Transverse colon (tissue), 4 donors: ENCODE data around the gene GLCE. TPM values are rescaled to one million over a fixed set of nuclear protein-coding genes. Genes with fewer than 3 reads are reported as not detected.

Experiments
- DNase-seq: peaks from one replicate; pipeline ENCODE4 v3.0.0-alpha.2; 2019
- H3K27ac ChIP-seq, 4 donors: fragments of 200-600 bp; sonication (generic); 2 replicates each; pipeline ENCODE4 v1.5.1; 2016 to 2018; ENCODE audit warnings: inconsistent platforms in 4 of 4
- H3K27me3 ChIP-seq: fragments of 200-600 bp; sonication (generic); 2 replicates; pipeline ENCODE4 v1.5.1; 2017; ENCODE audit warnings: inconsistent platforms
- H3K36me3 ChIP-seq, 4 donors: fragments of 200-600 bp; sonication (generic); 2 replicates each; pipeline ENCODE4 v1.5.1; 2017 to 2019; ENCODE audit warnings: inconsistent platforms in 4 of 4
- H3K4me1 ChIP-seq, 4 donors: fragments of 200-600 bp; sonication (generic); 2 replicates each; pipeline ENCODE4 v1.5.1; 2017 to 2020; ENCODE audit warnings: inconsistent platforms in 4 of 4
- H3K4me3 ChIP-seq, 4 donors: fragments of 200-600 bp; sonication (generic); 1 replicate in 1 of 4; 2 replicates in 3 of 4; pipeline versions ENCODE4 v1.5.1 to v1.6.1; 2017 to 2019; ENCODE audit warnings: inconsistent platforms in 4 of 4
- H3K9me3 ChIP-seq, 2 donors: fragments of 200-600 bp; sonication (generic); 2 replicates each; pipeline ENCODE4 v1.5.1; 2017 to 2019; ENCODE audit warnings: inconsistent platforms in 2 of 2
- EP300 ChIP-seq: sonication (generic); formaldehyde crosslinking; IDR thresholded peaks from one replicate; pipeline ENCODE4 v1.6.1; 2017; ENCODE audit warnings: antibody characterized with exemption, low read depth
- POLR2A ChIP-seq: fragments of 450-650 bp; IDR thresholded peaks from one replicate; pipeline ENCODE4 v1.6.1; 2016; ENCODE audit warnings: antibody characterized with exemption, mild to moderate bottlenecking, moderate library complexity
- POLR2AphosphoS5 ChIP-seq, 3 donors: sonication (generic); formaldehyde crosslinking; IDR thresholded peaks; one replicate each; pipeline ENCODE4 v1.6.1; 2016; ENCODE audit warnings: antibody characterized with exemption in 3 of 3
- WGBS, 2 donors: methylation state at CpG; one replicate each; pipeline ENCODE4 v1.1.5; 2018; ENCODE audit warnings: low coverage in 1 of 2; 5-methylcytosine and 5-hydroxymethylcytosine counted together
- in situ Hi-C, 4 donors: fragments of 200-750 bp; cut with MboI; loops; one replicate each; pipeline versions ENCODE4 v1.15.0 to v1.15.1; 2017; ENCODE audit warnings: low sequenced_read_pairs in 3 of 4, low pct_ligation_motif_present in 1 of 4, low pct_unique_long_range_greater_than_20kb in 1 of 4
- intact Hi-C: fragments of 100-400 bp; cut with DNase I; formaldehyde crosslinking; loops from one replicate; pipeline ENCODE4 v1.15.1; 2023; ENCODE audit warnings: low total_unique reads
- total RNA-seq, 4 donors: library from RNA; depleted of rRNA; stranded (reverse); fragments of >200 nt; gene quantifications; one replicate each; pipeline ENCODE4 v1.1.0, GENCODE V29; 2016
- TF ChIP-seq, protein P1 (sequence below), 5 experiments: fragments of 200-600 bp in 3 of 5; fragments of 450-650 bp in 2 of 5; sonication (generic) in 3 of 5; IDR thresholded peaks; 1 replicate in 2 of 5; 2 replicates in 3 of 5; pipeline ENCODE4 v1.5.1; 2016 to 2017; ENCODE audit warnings: antibody characterized with exemption in 5 of 5, inconsistent platforms in 3 of 5, mild to moderate bottlenecking in 2 of 5, moderate library complexity in 1 of 5

Gene GLCE
- total RNA-seq, 4 donors from 2014 or later = 7.9 to 38.1 (median 25.4) TPM

DNA sequence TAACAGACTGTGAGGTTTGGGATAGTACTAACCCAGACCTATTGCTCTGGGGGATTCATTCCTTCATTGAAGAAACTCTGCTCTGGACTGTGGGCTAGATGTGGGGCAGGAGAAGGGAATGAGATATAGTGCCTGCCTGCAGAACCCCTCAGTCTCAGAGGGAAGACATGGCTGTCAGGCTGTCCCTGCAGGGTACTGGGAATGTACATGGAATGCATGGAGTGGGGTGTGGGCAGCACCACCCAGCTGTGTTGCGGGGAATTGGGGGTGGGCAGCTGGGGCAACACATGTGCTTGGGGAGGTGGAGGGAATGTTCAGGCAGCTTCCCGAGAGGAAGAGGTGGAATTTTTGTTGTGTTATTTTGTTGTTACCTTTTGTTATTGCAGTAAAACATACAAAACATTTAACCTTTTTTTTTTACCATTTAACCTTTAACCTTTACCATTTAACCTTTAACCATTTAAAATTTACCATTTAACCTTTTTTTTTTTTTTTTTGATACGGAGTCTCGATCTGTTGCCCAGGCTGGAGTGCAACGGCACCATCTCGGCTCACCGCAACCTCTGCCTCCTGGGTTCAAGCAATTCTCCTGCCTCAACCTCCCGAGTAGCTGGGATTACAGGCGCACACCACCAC is 145.6 kb downstream of the GLCE start:
- Histone ChIP-seq H3K9me3 (no peaks in the 10 kb centered on the region), H3K4me3 (no peak overlapping the region), H3K4me1 (peaks cover 0 to 18% (median 7%) of the 10 kb centered on the region in 4 donors), H3K27ac (peak overlapping the region; percentile 57 to 71 (median 67)), H3K36me3 (no peaks in the 10 kb centered on the region), H3K27me3 (no peaks in the 10 kb centered on the region)
- TF ChIP-seq, protein P1, sequence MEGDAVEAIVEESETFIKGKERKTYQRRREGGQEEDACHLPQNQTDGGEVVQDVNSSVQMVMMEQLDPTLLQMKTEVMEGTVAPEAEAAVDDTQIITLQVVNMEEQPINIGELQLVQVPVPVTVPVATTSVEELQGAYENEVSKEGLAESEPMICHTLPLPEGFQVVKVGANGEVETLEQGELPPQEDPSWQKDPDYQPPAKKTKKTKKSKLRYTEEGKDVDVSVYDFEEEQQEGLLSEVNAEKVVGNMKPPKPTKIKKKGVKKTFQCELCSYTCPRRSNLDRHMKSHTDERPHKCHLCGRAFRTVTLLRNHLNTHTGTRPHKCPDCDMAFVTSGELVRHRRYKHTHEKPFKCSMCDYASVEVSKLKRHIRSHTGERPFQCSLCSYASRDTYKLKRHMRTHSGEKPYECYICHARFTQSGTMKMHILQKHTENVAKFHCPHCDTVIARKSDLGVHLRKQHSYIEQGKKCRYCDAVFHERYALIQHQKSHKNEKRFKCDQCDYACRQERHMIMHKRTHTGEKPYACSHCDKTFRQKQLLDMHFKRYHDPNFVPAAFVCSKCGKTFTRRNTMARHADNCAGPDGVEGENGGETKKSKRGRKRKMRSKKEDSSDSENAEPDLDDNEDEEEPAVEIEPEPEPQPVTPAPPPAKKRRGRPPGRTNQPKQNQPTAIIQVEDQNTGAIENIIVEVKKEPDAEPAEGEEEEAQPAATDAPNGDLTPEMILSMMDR (IDR thresholded peaks at IDR 0.05) = no peak
- TF ChIP-seq POLR2AphosphoS5 (IDR thresholded peaks at IDR 0.05) (no peak), EP300 (no peak), POLR2A (no peak)
- 73 to 91% methylated on average over 2 to 9 of the region's 9 CpGs for WGBS, 2 donors
- in situ Hi-C loops (no loop called here), intact Hi-C loops (no loop called here)
- no peak for DNase-seq

DNA sequence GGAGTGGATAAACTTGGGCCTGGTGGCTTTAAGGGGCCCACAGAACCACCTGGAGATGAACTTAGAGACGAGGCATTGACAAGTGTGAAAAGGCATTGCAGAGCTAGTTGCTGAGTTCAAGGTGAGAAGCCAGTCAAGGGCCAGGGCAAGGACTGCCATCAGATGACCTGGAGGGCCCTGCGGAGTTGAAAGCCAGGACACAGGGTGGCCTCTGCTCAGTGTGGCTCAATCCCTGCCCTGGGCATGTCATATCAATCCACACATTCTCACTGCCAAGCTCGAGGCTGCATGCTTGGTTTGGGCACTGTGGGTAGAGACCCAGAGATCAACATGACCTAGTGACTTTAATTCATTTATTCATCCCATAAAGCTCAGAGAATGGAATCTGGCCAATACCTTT is 147.5 kb downstream of the GLCE start:
- Histone ChIP-seq H3K4me3 (no peak overlapping the region), H3K9me3 (no peaks in the 10 kb centered on the region), H3K36me3 (no peaks in the 10 kb centered on the region), H3K27ac (no peak overlapping the region), H3K4me1 (peaks cover 0 to 23% (median 10%) of the 10 kb centered on the region in 4 donors), H3K27me3 (no peaks in the 10 kb centered on the region)
- in situ Hi-C loops = no loop called here
- intact Hi-C loops = no loop called here
- TF ChIP-seq, protein P1 (IDR thresholded peaks at IDR 0.05) = no peak
- TF ChIP-seq POLR2AphosphoS5 (IDR thresholded peaks at IDR 0.05) = no peak
- no peak for TF ChIP-seq POLR2A
- TF ChIP-seq EP300 = no peak
- whole genome bisulfite sequencing, 2 donors = 76% methylated on average over 3 of the region's 3 CpGs; no CpG with 5 or more reads in 1 of the 2 donors
- DNase-seq = no peak

DNA sequence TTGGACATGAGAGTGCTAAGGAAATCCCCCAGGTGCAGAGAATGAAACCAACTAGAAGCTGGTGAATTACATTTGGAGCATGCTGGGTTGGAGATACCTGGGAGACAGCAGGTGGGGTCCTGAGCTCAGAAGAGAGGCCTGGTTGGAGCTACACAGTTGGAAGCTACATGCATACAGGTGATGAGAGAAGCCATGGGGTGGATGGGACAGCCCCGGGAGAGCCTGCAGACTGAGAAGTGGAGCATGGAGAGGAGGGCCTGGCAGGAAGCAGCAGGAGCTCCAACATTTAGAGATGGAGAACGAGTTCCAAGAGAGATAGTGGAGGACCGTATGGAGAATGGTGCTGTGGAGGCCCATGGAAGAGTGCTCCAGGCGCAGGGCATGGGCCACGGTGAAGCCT is 148.5 kb downstream of the GLCE start:
- Histone ChIP-seq H3K4me1 (peaks cover 6 to 33% (median 18%) of the 10 kb centered on the region in 4 donors), H3K27ac (no peak overlapping the region), H3K36me3 (no peaks in the 10 kb centered on the region), H3K9me3 (no peaks in the 10 kb centered on the region), H3K27me3 (no peaks in the 10 kb centered on the region), H3K4me3 (no peak overlapping the region)
- WGBS, 2 donors = 88 to 95% methylated on average over 4 to 5 of the region's 5 CpGs
- no peak for DNase-seq
- in situ Hi-C loops (no loop called here), intact Hi-C loops (no loop called here)
- TF ChIP-seq EP300 = no peak
- no peak for TF ChIP-seq POLR2AphosphoS5 (IDR thresholded peaks at IDR 0.05)
- TF ChIP-seq, protein P1 (IDR thresholded peaks at IDR 0.05) = no peak
- TF ChIP-seq POLR2A = no peak

DNA sequence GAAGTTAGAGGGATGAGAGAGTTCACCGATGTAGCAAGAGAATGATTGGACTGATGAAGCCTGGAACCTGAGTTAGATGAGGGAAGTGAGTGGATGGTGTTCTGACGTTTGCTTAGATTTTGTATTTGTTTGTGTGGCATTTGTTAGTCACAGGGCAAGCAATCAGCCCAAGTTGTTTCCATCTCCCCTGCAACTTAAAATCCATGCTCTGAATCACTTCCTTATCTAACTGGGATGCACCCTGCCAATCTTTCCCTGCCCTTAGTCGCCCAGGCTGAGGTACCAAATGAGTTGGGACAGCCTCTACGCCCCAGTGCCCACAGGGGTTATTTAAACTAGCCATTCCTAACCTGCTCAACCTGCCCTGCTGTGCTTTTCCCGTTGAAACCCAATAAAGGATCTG is 150.9 kb downstream of the GLCE start:
- Histone ChIP-seq H3K36me3 (no peaks in the 10 kb centered on the region), H3K27ac (peak overlapping the region in 1 of 4 donors; percentile 15), H3K4me1 (peaks cover 12 to 43% (median 27%) of the 10 kb centered on the region in 4 donors), H3K4me3 (no peak overlapping the region), H3K9me3 (no peaks in the 10 kb centered on the region), H3K27me3 (no peaks in the 10 kb centered on the region)
- intact Hi-C loops (no loop called here), in situ Hi-C loops (no loop called here)
- WGBS, 2 donors = 50 to 58% methylated on average over 2 to 5 of the region's 5 CpGs
- no peak for DNase-seq
- TF ChIP-seq EP300 = no peak
- no peak for TF ChIP-seq POLR2A
- no peak for TF ChIP-seq POLR2AphosphoS5 (IDR thresholded peaks at IDR 0.05)
- TF ChIP-seq, protein P1 (IDR thresholded peaks at IDR 0.05) = no peak
